Adipocyte (in vitro differentiated cells): Measurements from ENCODE around the gene NKX2-3.

Experiments
- DNase-seq: peaks from one replicate; pipeline ENCODE4 v3.0.0-alpha.2; 2015; ENCODE audit warnings: low read depth
- H3K27me3 ChIP-seq: replicated peaks from 2 replicates; pipeline ENCODE4 v1.7.0; 2013; ENCODE audit warnings: mild to moderate bottlenecking, low read length, moderate library complexity; ENCODE audit not compliant: control insufficient read depth, insufficient read depth
- H3K36me3 ChIP-seq: 2 replicates; pipeline ENCODE4 v1.7.0; 2013; ENCODE audit warnings: low read length, mild to moderate bottlenecking, moderate library complexity; ENCODE audit not compliant: control insufficient read depth, insufficient read depth, severe bottlenecking
- H3K4me1 ChIP-seq: 2 replicates; pipeline ENCODE4 v1.7.0; 2013; ENCODE audit warnings: mild to moderate bottlenecking, low read length, moderate library complexity; ENCODE audit not compliant: control insufficient read depth, insufficient read depth
- H3K4me3 ChIP-seq: 2 replicates; pipeline ENCODE4 v1.7.0; 2013; ENCODE audit warnings: mild to moderate bottlenecking, low read length, moderate library complexity
- H3K9ac ChIP-seq: 2 replicates; pipeline ENCODE4 v1.7.0; 2013; ENCODE audit warnings: mild to moderate bottlenecking, low read length, moderate library complexity
- H3K9me3 ChIP-seq: 2 replicates; pipeline ENCODE4 v1.7.0; 2013; ENCODE audit warnings: mild to moderate bottlenecking, low read length, moderate library complexity; ENCODE audit not compliant: control insufficient read depth

Gene NKX2-3

GRCh38 chr10:99535764-99536337 lies 3.1 kb downstream of the NKX2-3 start:
- no peak overlapping the region for H3K4me3 ChIP-seq
- no peaks in the 10 kb centered on the region for H3K36me3 ChIP-seq
- H3K9me3 ChIP-seq = peaks cover 11% of the 10 kb centered on the region
- H3K9ac ChIP-seq = no peak overlapping the region
- peaks cover 89% of the 10 kb centered on the region for H3K27me3 ChIP-seq
- H3K4me1 ChIP-seq = peaks cover 8% of the 10 kb centered on the region
- DNase-seq = no peak

- Histone ChIP-seq H3K4me1 (peaks cover 8% of the 10 kb centered on the region), H3K9ac (no peak overlapping the region), H3K9me3 (peaks cover 11% of the 10 kb centered on the region), H3K36me3 (no peaks in the 10 kb centered on the region), H3K27me3 (peaks cover 89% of the 10 kb centered on the region), H3K4me3 (no peak overlapping the region)
- no peak for DNase-seq
Measured at GRCh38 chr10:99536338-99537085, 3.8 kb downstream of the NKX2-3 start.

GRCh38 chr10:99537086-99537988 lies 4.6 kb downstream of the NKX2-3 start:
- Histone ChIP-seq H3K4me1 (peaks cover 8% of the 10 kb centered on the region), H3K36me3 (no peaks in the 10 kb centered on the region), H3K27me3 (peaks cover 86% of the 10 kb centered on the region), H3K9ac (no peak overlapping the region), H3K9me3 (peaks cover 6% of the 10 kb centered on the region), H3K4me3 (no peak overlapping the region)
- DNase-seq = no peak

GRCh38 chr10:99537989-99538917 lies 5.5 kb downstream of the NKX2-3 start:
- H3K4me3 ChIP-seq = no peak overlapping the region
- H3K9ac ChIP-seq = no peak overlapping the region
- no peaks in the 10 kb centered on the region for H3K36me3 ChIP-seq
- H3K4me1 ChIP-seq = peaks cover 8% of the 10 kb centered on the region
- peaks cover 6% of the 10 kb centered on the region for H3K9me3 ChIP-seq
- no peak for DNase-seq
- H3K27me3 ChIP-seq = peaks cover 86% of the 10 kb centered on the region

GRCh38 chr10:99539120-99539519 lies 6.4 kb downstream of the NKX2-3 start:
- no peak for DNase-seq
- Histone ChIP-seq H3K9me3 (peaks cover 5% of the 10 kb centered on the region), H3K4me3 (no peak overlapping the region), H3K27me3 (peaks cover 84% of the 10 kb centered on the region), H3K36me3 (no peaks in the 10 kb centered on the region), H3K4me1 (peaks cover 8% of the 10 kb centered on the region), H3K9ac (no peak overlapping the region)

- peaks cover 8% of the 10 kb centered on the region for H3K4me1 ChIP-seq
- H3K9me3 ChIP-seq = peaks cover 3% of the 10 kb centered on the region
- H3K4me3 ChIP-seq = no peak overlapping the region
- no peak for DNase-seq
- no peak overlapping the region for H3K9ac ChIP-seq
- no peaks in the 10 kb centered on the region for H3K36me3 ChIP-seq
- peaks cover 83% of the 10 kb centered on the region for H3K27me3 ChIP-seq
Measured at GRCh38 chr10:99539820-99540219, 7.1 kb downstream of the NKX2-3 start.

- no peak for DNase-seq
- Histone ChIP-seq H3K36me3 (no peaks in the 10 kb centered on the region), H3K4me1 (peaks cover 5% of the 10 kb centered on the region), H3K9ac (no peak overlapping the region), H3K9me3 (peaks cover 3% of the 10 kb centered on the region), H3K4me3 (no peak overlapping the region), H3K27me3 (peaks cover 83% of the 10 kb centered on the region)
Measured at GRCh38 chr10:99540306-99540656, 7.5 kb downstream of the NKX2-3 start.

- H3K27me3 ChIP-seq = peaks cover 84% of the 10 kb centered on the region
- H3K4me3 ChIP-seq = no peak overlapping the region
- H3K9me3 ChIP-seq = peaks cover 3% of the 10 kb centered on the region
- H3K36me3 ChIP-seq = no peaks in the 10 kb centered on the region
- peaks cover 5% of the 10 kb centered on the region for H3K4me1 ChIP-seq
- DNase-seq = no peak
- no peak overlapping the region for H3K9ac ChIP-seq
Measured at GRCh38 chr10:99540657-99541531, 8.2 kb downstream of the NKX2-3 start.

- DNase-seq = no peak
- H3K27me3 ChIP-seq = peaks cover 87% of the 10 kb centered on the region
- no peaks in the 10 kb centered on the region for H3K36me3 ChIP-seq
- no peaks in the 10 kb centered on the region for H3K4me1 ChIP-seq
- H3K9me3 ChIP-seq = no peaks in the 10 kb centered on the region
- no peak overlapping the region for H3K4me3 ChIP-seq
- no peak overlapping the region for H3K9ac ChIP-seq
Measured at GRCh38 chr10:99544322-99544721, 11.6 kb downstream of the NKX2-3 start.

GRCh38 chr10:99548041-99548530 lies 15.3 kb downstream of the NKX2-3 start:
- no peak overlapping the region for H3K4me3 ChIP-seq
- DNase-seq = no peak
- H3K36me3 ChIP-seq = no peaks in the 10 kb centered on the region
- H3K9ac ChIP-seq = no peak overlapping the region
- no peaks in the 10 kb centered on the region for H3K9me3 ChIP-seq
- H3K27me3 ChIP-seq = peaks cover 58% of the 10 kb centered on the region
- H3K4me1 ChIP-seq = peaks cover 5% of the 10 kb centered on the region
